Mesendoderm (in vitro differentiated cells): ENCODE results near the gene LMF2.

Experiments
- DNase-seq: peaks from one replicate; pipeline ENCODE4 v3.0.0; 2013
- H2AK5ac ChIP-seq: 2 replicates; pipeline ENCODE4 v1.6.1; 2013; ENCODE audit warnings: low read length, inconsistent platforms
- H2BK120ac ChIP-seq: 2 replicates; pipeline ENCODE4 v1.6.1; 2013; ENCODE audit warnings: low read depth, mild to moderate bottlenecking, low read length, moderate library complexity, mixed read lengths
- H2BK15ac ChIP-seq: replicated peaks from 2 replicates; pipeline ENCODE4 v1.6.1; 2013; ENCODE audit warnings: low read depth, mild to moderate bottlenecking, moderate library complexity
- H2BK5ac ChIP-seq: 2 replicates; pipeline ENCODE4 v1.6.1; 2013; ENCODE audit warnings: low read length, inconsistent platforms
- H3K18ac ChIP-seq: 2 replicates; pipeline ENCODE4 v1.6.1; 2013; ENCODE audit warnings: mild to moderate bottlenecking, low read length, mixed read lengths
- H3K23ac ChIP-seq: one replicate; pipeline ENCODE4 v1.6.1; 2013; ENCODE audit warnings: low read length
- H3K27ac ChIP-seq: 2 replicates; pipeline ENCODE4 v1.5.1; 2013; ENCODE audit warnings: low read depth, mild to moderate bottlenecking, inconsistent platforms, low read length, moderate library complexity
- H3K27me3 ChIP-seq: 2 replicates; pipeline ENCODE4 v1.6.1; 2013; ENCODE audit warnings: low read length, control low read depth, mild to moderate bottlenecking, inconsistent platforms; ENCODE audit not compliant: insufficient read depth, poor library complexity
- H3K36me3 ChIP-seq: 2 replicates; pipeline ENCODE4 v1.6.1; 2013; ENCODE audit warnings: low read length, inconsistent platforms; ENCODE audit not compliant: control insufficient read depth, insufficient read depth
- H3K4ac ChIP-seq: one replicate; pipeline ENCODE4 v1.6.1; 2013; ENCODE audit warnings: low read depth, mild to moderate bottlenecking, low read length, moderate library complexity
- H3K4me1 ChIP-seq: 2 replicates; pipeline ENCODE4 v1.6.1; 2013; ENCODE audit warnings: low read depth, low read length, inconsistent platforms; ENCODE audit not compliant: control insufficient read depth
- H3K4me2 ChIP-seq: 2 replicates; pipeline ENCODE4 v1.6.1; 2013; ENCODE audit warnings: low read length
- H3K4me3 ChIP-seq: 2 replicates; pipeline ENCODE4 v1.5.1; 2013; ENCODE audit warnings: mild to moderate bottlenecking, low read length
- H3K56ac ChIP-seq: one replicate; pipeline ENCODE4 v1.6.1; 2013; ENCODE audit warnings: low read length
- H3K79me1 ChIP-seq: 2 replicates; pipeline ENCODE4 v1.6.1; 2013; ENCODE audit warnings: low read length, inconsistent platforms
- H3K79me2 ChIP-seq: 2 replicates; pipeline ENCODE4 v1.6.1; 2013; ENCODE audit warnings: mild to moderate bottlenecking, low read length; ENCODE audit not compliant: control insufficient read depth, insufficient read depth
- H3K9ac ChIP-seq: 2 replicates; pipeline ENCODE4 v1.6.1; 2013; ENCODE audit warnings: low read length, inconsistent platforms
- H4K5ac ChIP-seq: one replicate; pipeline ENCODE4 v1.6.1; 2013; ENCODE audit warnings: low read length
- H4K8ac ChIP-seq: one replicate; pipeline ENCODE4 v1.6.1; 2013; ENCODE audit warnings: low read depth, mild to moderate bottlenecking, control low read depth, low read length, moderate library complexity
- WGBS: extraction: QIAGEN DNeasy Blood & Tissue Kit; methylation state at CpG from one replicate; pipeline ENCODE4 v1.1.7; 2013; ENCODE audit warnings: low lambda C conversion rate, missing lambda C conversion rate; ENCODE audit not compliant: insufficient coverage; ENCODE audit errors: extremely low coverage; 5-methylcytosine and 5-hydroxymethylcytosine counted together

LMF2 gene

DNA sequence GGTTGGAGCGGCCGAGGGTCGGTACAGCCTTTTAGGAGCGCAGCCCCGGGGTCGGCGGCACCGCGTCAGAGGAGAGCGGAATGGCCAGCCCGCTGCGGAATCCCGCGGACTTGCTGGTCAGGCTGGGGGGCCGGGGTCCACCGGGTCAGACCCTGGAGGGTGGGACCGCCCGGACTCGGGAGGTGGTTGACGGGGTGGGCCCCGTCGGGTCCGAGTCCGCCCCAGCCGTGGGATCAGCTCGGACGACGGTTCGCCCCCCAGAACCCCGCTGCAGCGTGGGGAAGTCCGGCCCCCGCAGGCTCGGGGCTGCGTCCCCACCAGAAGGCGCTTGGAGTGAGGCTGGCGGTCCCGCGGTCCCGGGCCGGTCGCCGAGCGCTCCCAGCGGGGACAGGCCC is 26.5 kb downstream of the LMF2 start:
- Histone ChIP-seq H3K4me2 (peak overlapping the region; percentile 46), H3K36me3 (no peaks in the 10 kb centered on the region), H2BK15ac (no peak overlapping the region), H3K79me1 (no peaks in the 10 kb centered on the region), H4K5ac (no peak overlapping the region), H3K27me3 (no peaks in the 10 kb centered on the region), H4K8ac (no peak overlapping the region), H2BK5ac (no peak overlapping the region), H3K23ac (peak overlapping the region; percentile 98), H3K4me1 (no peaks in the 10 kb centered on the region), H3K79me2 (no peaks in the 10 kb centered on the region), H3K27ac (no peak overlapping the region), H2BK120ac (no peak overlapping the region), H3K18ac (peak overlapping the region; percentile 29), H3K4me3 (peak overlapping the region; percentile 30), H3K9ac (peak overlapping the region; percentile 71), H3K4ac (no peak overlapping the region), H3K56ac (peak overlapping the region; percentile 89), H2AK5ac (no peak overlapping the region)
- WGBS = no CpG with 5 or more reads among the region's 45 CpGs
- DNase-seq = no peak

DNA sequence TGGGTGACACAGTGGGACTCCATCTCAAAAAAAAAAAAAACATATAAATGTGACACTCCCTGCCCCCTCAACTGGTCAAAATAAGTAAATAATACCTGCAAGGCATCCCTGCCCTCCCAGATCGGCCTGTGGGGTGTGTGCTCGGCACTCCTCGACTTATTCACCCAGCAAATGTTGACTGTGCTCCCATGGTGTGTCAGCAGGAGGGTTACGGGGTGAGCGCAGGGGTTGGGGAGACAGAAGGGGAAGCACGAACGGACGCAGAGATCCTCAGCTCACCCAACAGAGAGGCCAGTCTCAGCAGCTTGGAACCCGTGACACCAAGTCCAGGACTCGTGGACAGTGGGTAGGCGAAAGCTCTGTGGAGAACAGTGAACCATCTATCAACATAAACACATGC is 27.8 kb downstream of the LMF2 start:
- Histone ChIP-seq H4K5ac (no peak overlapping the region), H3K18ac (no peak overlapping the region), H2BK120ac (no peak overlapping the region), H3K9ac (no peak overlapping the region), H3K4me2 (no peak overlapping the region), H3K27ac (no peak overlapping the region), H3K79me1 (no peaks in the 10 kb centered on the region), H2BK5ac (no peak overlapping the region), H2AK5ac (no peak overlapping the region), H3K56ac (no peak overlapping the region), H3K4ac (no peak overlapping the region), H3K27me3 (no peaks in the 10 kb centered on the region), H3K23ac (no peak overlapping the region), H3K79me2 (no peaks in the 10 kb centered on the region), H3K4me1 (peaks cover 3% of the 10 kb centered on the region), H3K4me3 (no peak overlapping the region), H2BK15ac (no peak overlapping the region), H4K8ac (no peak overlapping the region), H3K36me3 (no peaks in the 10 kb centered on the region)
- no CpG with 5 or more reads among the region's 11 CpGs for WGBS
- DNase-seq = no peak

DNA sequence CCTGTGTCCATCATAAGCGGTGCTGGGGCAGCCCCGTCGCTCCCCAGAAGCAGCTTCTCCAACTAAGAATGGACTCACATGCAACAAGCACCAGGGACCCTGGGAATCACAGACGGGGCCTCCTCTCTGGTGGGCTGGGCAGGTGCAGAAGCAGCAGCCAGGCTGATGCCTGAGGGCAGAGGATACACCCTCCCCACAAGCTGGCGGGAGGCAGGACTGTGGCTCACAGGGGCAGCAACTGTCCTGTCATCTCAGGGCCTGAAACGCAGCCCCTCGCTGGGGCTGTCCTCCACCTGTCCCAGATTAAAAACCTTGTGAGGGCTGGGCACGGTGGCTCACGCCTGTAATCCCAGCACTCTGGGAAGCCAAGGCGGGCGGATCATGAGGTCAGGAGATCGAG is 29.6 kb downstream of the LMF2 start:
- no peak overlapping the region for H3K18ac ChIP-seq
- H3K79me2 ChIP-seq = peaks cover 14% of the 10 kb centered on the region
- no peak overlapping the region for H2AK5ac ChIP-seq
- peaks cover 9% of the 10 kb centered on the region for H3K79me1 ChIP-seq
- no peak overlapping the region for H4K8ac ChIP-seq
- H3K4me2 ChIP-seq = no peak overlapping the region
- no peak overlapping the region for H3K9ac ChIP-seq
- H2BK5ac ChIP-seq = no peak overlapping the region
- no peak overlapping the region for H2BK120ac ChIP-seq
- no CpG with 5 or more reads among the region's 12 CpGs for WGBS
- H3K4ac ChIP-seq = no peak overlapping the region
- H3K23ac ChIP-seq = no peak overlapping the region
- no peaks in the 10 kb centered on the region for H3K36me3 ChIP-seq
- H3K27ac ChIP-seq = no peak overlapping the region
- H3K4me1 ChIP-seq = peaks cover 3% of the 10 kb centered on the region
- no peak overlapping the region for H4K5ac ChIP-seq
- H3K27me3 ChIP-seq = no peaks in the 10 kb centered on the region
- DNase-seq = no peak
- H2BK15ac ChIP-seq = no peak overlapping the region
- no peak overlapping the region for H3K56ac ChIP-seq
- no peak overlapping the region for H3K4me3 ChIP-seq

DNA sequence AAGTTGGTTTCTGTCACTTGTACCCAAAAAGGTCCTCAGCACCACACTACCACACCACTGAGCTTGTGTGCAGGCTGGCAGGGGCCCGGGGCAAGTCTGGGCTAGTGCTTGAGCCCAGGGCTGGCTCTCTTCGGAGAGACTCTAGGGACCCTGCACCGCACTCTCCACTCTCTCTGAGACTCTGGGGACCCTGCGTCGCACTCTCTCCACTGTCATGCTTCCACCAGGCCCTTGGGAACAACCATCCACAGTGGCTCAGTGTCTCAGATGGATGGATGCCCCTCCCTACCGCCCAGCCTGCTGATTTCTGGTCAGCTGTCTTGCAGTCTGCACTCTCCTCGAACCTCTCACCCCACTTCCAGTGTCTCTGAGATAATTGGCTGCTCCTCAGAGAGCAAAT is 30.6 kb downstream of the LMF2 start:
- Histone ChIP-seq H3K23ac (no peak overlapping the region), H2BK15ac (no peak overlapping the region), H3K79me2 (peaks cover 24% of the 10 kb centered on the region), H3K9ac (no peak overlapping the region), H4K5ac (no peak overlapping the region), H3K18ac (no peak overlapping the region), H3K79me1 (peaks cover 16% of the 10 kb centered on the region), H3K36me3 (no peaks in the 10 kb centered on the region), H3K4me3 (no peak overlapping the region), H3K4ac (no peak overlapping the region), H4K8ac (no peak overlapping the region), H2AK5ac (no peak overlapping the region), H3K4me2 (no peak overlapping the region), H3K4me1 (peaks cover 3% of the 10 kb centered on the region), H3K27me3 (no peaks in the 10 kb centered on the region), H3K56ac (no peak overlapping the region), H2BK120ac (no peak overlapping the region), H3K27ac (no peak overlapping the region), H2BK5ac (no peak overlapping the region)
- WGBS = no CpG with 5 or more reads among the region's 7 CpGs
- no peak for DNase-seq

DNA sequence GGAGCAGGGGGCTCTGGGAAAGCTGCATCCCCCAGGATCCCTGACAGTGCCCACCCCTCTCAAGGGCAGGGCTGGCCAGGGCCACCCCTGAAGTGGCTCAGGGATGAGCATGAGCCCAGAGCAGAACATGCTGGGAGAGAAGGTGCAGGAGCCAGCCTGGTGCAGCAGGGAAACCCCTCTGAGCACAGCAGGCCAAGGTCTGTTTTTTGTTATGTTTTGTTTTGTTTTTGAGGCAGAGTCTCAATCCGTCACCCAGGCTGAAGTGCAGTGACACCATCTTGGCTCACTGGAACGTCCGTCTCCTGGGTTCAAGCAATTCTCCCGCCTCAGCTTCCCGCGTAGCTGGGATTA is 31.9 kb downstream of the LMF2 start:
- Histone ChIP-seq H3K18ac (no peak overlapping the region), H3K36me3 (no peaks in the 10 kb centered on the region), H3K23ac (no peak overlapping the region), H3K27ac (no peak overlapping the region), H3K4ac (no peak overlapping the region), H3K4me1 (peaks cover 6% of the 10 kb centered on the region), H4K5ac (no peak overlapping the region), H4K8ac (no peak overlapping the region), H2BK120ac (no peak overlapping the region), H3K79me1 (peaks cover 23% of the 10 kb centered on the region), H2AK5ac (peak overlapping the region; percentile 54), H2BK15ac (no peak overlapping the region), H3K4me2 (no peak overlapping the region), H3K4me3 (no peak overlapping the region), H3K79me2 (peaks cover 36% of the 10 kb centered on the region), H3K9ac (peak overlapping the region; percentile 67), H3K27me3 (no peaks in the 10 kb centered on the region), H2BK5ac (no peak overlapping the region), H3K56ac (peak overlapping the region; percentile 91)
- no CpG with 5 or more reads among the region's 6 CpGs for WGBS
- DNase-seq = no peak
